ENCODE data around the gene CPNE4.

DNA sequence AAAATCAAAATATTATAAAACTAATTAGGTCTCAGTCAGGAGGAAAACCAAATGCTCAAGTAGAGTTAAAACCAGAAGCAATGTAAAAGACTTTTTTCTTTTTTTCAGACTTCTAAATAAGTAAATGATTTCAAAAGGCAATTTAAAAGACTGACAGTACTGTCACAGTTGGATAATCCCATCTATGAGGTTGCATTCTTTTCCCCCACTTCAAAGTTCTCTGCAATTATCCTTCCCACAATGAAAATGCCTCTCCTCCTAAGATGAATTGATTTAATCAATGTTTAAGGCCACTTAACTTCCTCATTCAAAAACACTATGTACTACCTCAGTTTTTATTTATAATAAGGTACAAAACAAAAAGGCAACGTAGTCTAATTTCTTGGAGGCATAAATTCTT is 540.1 kb downstream of the CPNE4 start:
- TF ChIP-seq, protein P1, sequence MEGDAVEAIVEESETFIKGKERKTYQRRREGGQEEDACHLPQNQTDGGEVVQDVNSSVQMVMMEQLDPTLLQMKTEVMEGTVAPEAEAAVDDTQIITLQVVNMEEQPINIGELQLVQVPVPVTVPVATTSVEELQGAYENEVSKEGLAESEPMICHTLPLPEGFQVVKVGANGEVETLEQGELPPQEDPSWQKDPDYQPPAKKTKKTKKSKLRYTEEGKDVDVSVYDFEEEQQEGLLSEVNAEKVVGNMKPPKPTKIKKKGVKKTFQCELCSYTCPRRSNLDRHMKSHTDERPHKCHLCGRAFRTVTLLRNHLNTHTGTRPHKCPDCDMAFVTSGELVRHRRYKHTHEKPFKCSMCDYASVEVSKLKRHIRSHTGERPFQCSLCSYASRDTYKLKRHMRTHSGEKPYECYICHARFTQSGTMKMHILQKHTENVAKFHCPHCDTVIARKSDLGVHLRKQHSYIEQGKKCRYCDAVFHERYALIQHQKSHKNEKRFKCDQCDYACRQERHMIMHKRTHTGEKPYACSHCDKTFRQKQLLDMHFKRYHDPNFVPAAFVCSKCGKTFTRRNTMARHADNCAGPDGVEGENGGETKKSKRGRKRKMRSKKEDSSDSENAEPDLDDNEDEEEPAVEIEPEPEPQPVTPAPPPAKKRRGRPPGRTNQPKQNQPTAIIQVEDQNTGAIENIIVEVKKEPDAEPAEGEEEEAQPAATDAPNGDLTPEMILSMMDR (IDR thresholded peaks at IDR 0.05), result no peak
- TF ChIP-seq POLR2A (IDR thresholded peaks at IDR 0.05; ENCODE audit: low read depth), result no peak
